ENCODE results near the gene CCDC68. TPM values are rescaled to one million over a fixed set of nuclear protein-coding genes. Genes with fewer than 3 reads are reported as not detected.

Gene CCDC68
- total RNA-seq, 5 donors from 2014 or later (not counting 1 experiment from before 2014, with no cell fraction given) = 0.13 TPM; not detected in 4

DNA sequence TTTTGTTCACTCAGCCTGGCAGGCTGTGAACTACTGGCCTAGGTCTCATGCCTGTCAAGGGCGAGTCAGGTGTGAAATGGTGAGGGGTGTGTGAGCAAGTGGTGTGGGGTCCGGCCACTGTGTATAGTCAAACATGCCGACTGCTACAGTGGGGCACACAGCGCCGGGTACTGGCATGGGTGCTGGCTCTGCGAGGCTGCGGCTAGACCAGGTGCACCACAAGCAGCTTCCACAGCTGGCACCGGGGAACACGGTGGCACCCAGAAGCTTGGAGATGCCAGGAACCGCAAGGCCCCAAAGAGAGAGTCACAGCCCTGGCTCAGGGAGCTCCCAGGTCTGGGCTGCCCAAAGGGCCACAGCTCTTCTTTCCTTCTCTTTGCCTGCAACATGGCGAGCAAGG is 49.7 kb downstream of the CCDC68 start:
- ChIA-PET CTCF (no interaction called here), POLR2A (no interaction called here)
- Mint-ChIP-seq H3K4me3 (no peak overlapping the region), H3K4me1 (no peaks in the 10 kb centered on the region), H3K27ac (no peak overlapping the region), H3K27me3 (peaks cover 0 to 8% of the 10 kb centered on the region in 2 donors), H3K9me3 (no peaks in the 10 kb centered on the region), H3K36me3 (no peaks in the 10 kb centered on the region)
- H3K27ac ChIP-seq (ENCODE audit: low read length) = no peak overlapping the region
- H3K9me3 ChIP-seq = no peaks in the 10 kb centered on the region
- H3K27me3 ChIP-seq (replicated peaks in 1 of 2; ENCODE audit: control insufficient read depth in 2 of 2, extremely low read depth in 1 of 2, insufficient read depth in 2 of 2, low read length in 1 of 2) = peaks cover 0 to 13% of the 10 kb centered on the region in 2 experiments
- H3K4me1 ChIP-seq (ENCODE audit: control insufficient read depth in 1 of 2, extremely low read depth in 1 of 2, insufficient read depth in 2 of 2, low read length in 2 of 2) = no peaks in the 10 kb centered on the region
- ATAC-seq (replicated peaks in 1 of 4) = no peak
- 81% methylated on average over 11 of the region's 11 CpGs for WGBS (ENCODE audit: insufficient coverage)
- no peak overlapping the region for H3K4me3 ChIP-seq (ENCODE audit: control insufficient read depth in 1 of 2, extremely low read depth in 1 of 2, low read length in 1 of 2)
- DNase-seq = no peak
- H3K36me3 ChIP-seq (ENCODE audit: control insufficient read depth in 2 of 2, extremely low read depth in 1 of 2, insufficient read depth in 1 of 2, low read length in 1 of 2) = no peaks in the 10 kb centered on the region

GRCh38 chr18:54906331-54907185 is 52.7 kb downstream of the CCDC68 start:
- Histone ChIP-seq H3K4me1 (ENCODE audit: control insufficient read depth in 1 of 2, extremely low read depth in 1 of 2, insufficient read depth in 2 of 2, low read length in 2 of 2) (no peaks in the 10 kb centered on the region), H3K36me3 (ENCODE audit: control insufficient read depth in 2 of 2, extremely low read depth in 1 of 2, insufficient read depth in 1 of 2, low read length in 1 of 2) (no peaks in the 10 kb centered on the region), H3K9me3 (no peaks in the 10 kb centered on the region), H3K27me3 (replicated peaks in 1 of 2; ENCODE audit: control insufficient read depth in 2 of 2, extremely low read depth in 1 of 2, insufficient read depth in 2 of 2, low read length in 1 of 2) (peaks cover 0 to 13% of the 10 kb centered on the region in 2 experiments), H3K27ac (ENCODE audit: low read length) (no peak overlapping the region), H3K4me3 (ENCODE audit: control insufficient read depth in 1 of 2, extremely low read depth in 1 of 2, low read length in 1 of 2) (no peak overlapping the region)
- DNase-seq (no peak), ATAC-seq (replicated peaks in 1 of 4) (no peak)
- peaks cover 0 to 11% of the 10 kb centered on the region in 2 donors for H3K27me3 Mint-ChIP-seq
- no peak overlapping the region for H3K27ac Mint-ChIP-seq
- H3K4me3 Mint-ChIP-seq = no peak overlapping the region
- no peaks in the 10 kb centered on the region for H3K9me3 Mint-ChIP-seq
- WGBS (ENCODE audit: insufficient coverage) = no CpG with 5 or more reads among the region's 6 CpGs
- H3K36me3 Mint-ChIP-seq = no peaks in the 10 kb centered on the region
- CTCF ChIA-PET = no interaction called here
- no peaks in the 10 kb centered on the region for H3K4me1 Mint-ChIP-seq
- POLR2A ChIA-PET = interaction anchor here in 1 of 2 donors (0.7 kb wide), 1 partner anchor 698 kb away, joined by 3 read pairs; no protein-coding TSS in a partner anchor

GRCh38 chr18:54905629-54906028 is 53.6 kb downstream of the CCDC68 start:
- WGBS (ENCODE audit: insufficient coverage) = 100% methylated on average over 1 of the region's 5 CpGs
- no peak overlapping the region for H3K27ac Mint-ChIP-seq
- no peak for ATAC-seq (replicated peaks in 1 of 4)
- H3K4me3 Mint-ChIP-seq = no peak overlapping the region
- DNase-seq = no peak
- no peaks in the 10 kb centered on the region for H3K4me1 Mint-ChIP-seq
- no peaks in the 10 kb centered on the region for H3K9me3 Mint-ChIP-seq
- no peaks in the 10 kb centered on the region for H3K9me3 ChIP-seq
- no peaks in the 10 kb centered on the region for H3K36me3 Mint-ChIP-seq
- no peak overlapping the region for H3K27ac ChIP-seq (ENCODE audit: low read length)
- CTCF ChIA-PET = no interaction called here
- peaks cover 0 to 8% of the 10 kb centered on the region in 2 donors for H3K27me3 Mint-ChIP-seq
- no peak overlapping the region for H3K4me3 ChIP-seq (ENCODE audit: control insufficient read depth in 1 of 2, extremely low read depth in 1 of 2, low read length in 1 of 2)
- no peaks in the 10 kb centered on the region for H3K36me3 ChIP-seq (ENCODE audit: control insufficient read depth in 2 of 2, extremely low read depth in 1 of 2, insufficient read depth in 1 of 2, low read length in 1 of 2)
- H3K27me3 ChIP-seq (replicated peaks in 1 of 2; ENCODE audit: control insufficient read depth in 2 of 2, extremely low read depth in 1 of 2, insufficient read depth in 2 of 2, low read length in 1 of 2) = peaks cover 0 to 11% of the 10 kb centered on the region in 2 experiments
- POLR2A ChIA-PET = no interaction called here
- H3K4me1 ChIP-seq (ENCODE audit: control insufficient read depth in 1 of 2, extremely low read depth in 1 of 2, insufficient read depth in 2 of 2, low read length in 2 of 2) = no peaks in the 10 kb centered on the region

- CTCF ChIA-PET = interaction anchor here in 1 of 2 donors (0.6 kb wide), 1 partner anchor 48 kb away, joined by 11 read pairs; no protein-coding TSS in a partner anchor
- DNase-seq (no peak), ATAC-seq (replicated peaks in 1 of 4) (no peak)
Measured at GRCh38 chr18:54904581-54904980, 54.7 kb downstream of the CCDC68 start.

GRCh38 chr18:54900290-54900689 is 59.0 kb downstream of the CCDC68 start:
- no peaks in the 10 kb centered on the region for H3K9me3 Mint-ChIP-seq
- Histone ChIP-seq H3K27me3 (replicated peaks in 1 of 2; ENCODE audit: control insufficient read depth in 2 of 2, extremely low read depth in 1 of 2, insufficient read depth in 2 of 2, low read length in 1 of 2) (no peaks in the 10 kb centered on the region), H3K36me3 (ENCODE audit: control insufficient read depth in 2 of 2, extremely low read depth in 1 of 2, insufficient read depth in 1 of 2, low read length in 1 of 2) (no peaks in the 10 kb centered on the region), H3K4me1 (ENCODE audit: control insufficient read depth in 1 of 2, extremely low read depth in 1 of 2, insufficient read depth in 2 of 2, low read length in 2 of 2) (no peaks in the 10 kb centered on the region), H3K27ac (ENCODE audit: low read length) (no peak overlapping the region), H3K4me3 (ENCODE audit: control insufficient read depth in 1 of 2, extremely low read depth in 1 of 2, low read length in 1 of 2) (no peak overlapping the region), H3K9me3 (no peaks in the 10 kb centered on the region)
- H3K36me3 Mint-ChIP-seq = no peaks in the 10 kb centered on the region
- ChIA-PET POLR2A (no interaction called here), CTCF (no interaction called here)
- DNase-seq (no peak), ATAC-seq (replicated peaks in 1 of 4) (no peak)
- no peak overlapping the region for H3K4me3 Mint-ChIP-seq
- WGBS (ENCODE audit: insufficient coverage) = 100% methylated on average over 1 of the region's 2 CpGs
- no peaks in the 10 kb centered on the region for H3K4me1 Mint-ChIP-seq
- H3K27me3 Mint-ChIP-seq = peaks cover 0 to 3% of the 10 kb centered on the region in 2 donors
- H3K27ac Mint-ChIP-seq = no peak overlapping the region

More at GRCh38 chr18:54904581-54904980, 54.7 kb downstream of the CCDC68 start:
- Mint-ChIP-seq H3K4me3 (no peak overlapping the region), H3K27ac (no peak overlapping the region), H3K4me1 (no peaks in the 10 kb centered on the region), H3K27me3 (peaks cover 0 to 8% of the 10 kb centered on the region in 2 donors), H3K36me3 (no peaks in the 10 kb centered on the region), H3K9me3 (no peaks in the 10 kb centered on the region)
- Histone ChIP-seq H3K9me3 (no peaks in the 10 kb centered on the region), H3K27me3 (replicated peaks in 1 of 2; ENCODE audit: control insufficient read depth in 2 of 2, extremely low read depth in 1 of 2, insufficient read depth in 2 of 2, low read length in 1 of 2) (peaks cover 0 to 4% of the 10 kb centered on the region in 2 experiments), H3K36me3 (ENCODE audit: control insufficient read depth in 2 of 2, extremely low read depth in 1 of 2, insufficient read depth in 1 of 2, low read length in 1 of 2) (no peaks in the 10 kb centered on the region), H3K27ac (ENCODE audit: low read length) (no peak overlapping the region), H3K4me1 (ENCODE audit: control insufficient read depth in 1 of 2, extremely low read depth in 1 of 2, insufficient read depth in 2 of 2, low read length in 2 of 2) (no peaks in the 10 kb centered on the region), H3K4me3 (ENCODE audit: control insufficient read depth in 1 of 2, extremely low read depth in 1 of 2, low read length in 1 of 2) (no peak overlapping the region)
- WGBS (ENCODE audit: insufficient coverage) = 100% methylated on average over 2 of the region's 2 CpGs
- POLR2A ChIA-PET = no interaction called here

GRCh38 chr18:54899500-54899899 is 59.8 kb downstream of the CCDC68 start:
- DNase-seq (no peak), ATAC-seq (replicated peaks in 1 of 4) (no peak)
- Mint-ChIP-seq H3K27me3 (peaks cover 0 to 3% of the 10 kb centered on the region in 2 donors), H3K36me3 (no peaks in the 10 kb centered on the region), H3K27ac (no peak overlapping the region), H3K4me1 (no peaks in the 10 kb centered on the region), H3K4me3 (no peak overlapping the region), H3K9me3 (no peaks in the 10 kb centered on the region)
- no peaks in the 10 kb centered on the region for H3K27me3 ChIP-seq (replicated peaks in 1 of 2; ENCODE audit: control insufficient read depth in 2 of 2, extremely low read depth in 1 of 2, insufficient read depth in 2 of 2, low read length in 1 of 2)
- CTCF ChIA-PET = no interaction called here
- H3K27ac ChIP-seq (ENCODE audit: low read length) = no peak overlapping the region
- POLR2A ChIA-PET = no interaction called here
- no peaks in the 10 kb centered on the region for H3K36me3 ChIP-seq (ENCODE audit: control insufficient read depth in 2 of 2, extremely low read depth in 1 of 2, insufficient read depth in 1 of 2, low read length in 1 of 2)
- no peak overlapping the region for H3K4me3 ChIP-seq (ENCODE audit: control insufficient read depth in 1 of 2, extremely low read depth in 1 of 2, low read length in 1 of 2)
- no peaks in the 10 kb centered on the region for H3K9me3 ChIP-seq
- no peaks in the 10 kb centered on the region for H3K4me1 ChIP-seq (ENCODE audit: control insufficient read depth in 1 of 2, extremely low read depth in 1 of 2, insufficient read depth in 2 of 2, low read length in 2 of 2)
